Stimulated activated naive CD8-positive, alpha-beta T cell treated with anti-CD3 and anti-CD28 coated beads, Interleukin-15, amount 100 ng/mL, for 72 hours (primary cell): ENCODE data around the gene MAGEF1.

Source experiments
- ATAC-seq: fragments of 150-1000 bp; cut with Tn5 transposase; 2 replicates; pipeline ENCODE4 v1.10.0; 2021; ENCODE audit warnings: mild to moderate bottlenecking, moderate library complexity
- DNase-seq, 2 donors: peaks; one replicate each; pipeline ENCODE4 v3.0.0; 2021 to 2022
- H3K27ac Mint-ChIP-seq, 2 donors: one replicate each; pipeline ENCODE4 v1.8.0; 2022; ENCODE audit warnings: mild to moderate bottlenecking in 2 of 2, mixed read lengths in 2 of 2, moderate library complexity in 2 of 2
- H3K27me3 Mint-ChIP-seq: one replicate; pipeline ENCODE4 v1.8.0; 2022; ENCODE audit warnings: mixed read lengths
- H3K4me1 Mint-ChIP-seq: one replicate; pipeline ENCODE4 v1.8.0; 2022; ENCODE audit warnings: mild to moderate bottlenecking, mixed read lengths
- H3K4me3 Mint-ChIP-seq, 2 donors: one replicate each; pipeline ENCODE4 v1.8.0; 2022; ENCODE audit warnings: mild to moderate bottlenecking in 2 of 2, mixed read lengths in 2 of 2, moderate library complexity in 1 of 2
- H3K9me3 Mint-ChIP-seq, 2 donors: one replicate each; pipeline ENCODE4 v1.8.0; 2022; ENCODE audit warnings: mixed read lengths in 2 of 2

Gene MAGEF1

GRCh38 chr3:184748219-184749135, 36.6 kb upstream of the MAGEF1 start:
- ATAC-seq = peak; percentile 90
- Mint-ChIP-seq H3K9me3 (no peaks in the 10 kb centered on the region), H3K27ac (peak overlapping the region in 1 of 2 donors; percentile 88), H3K27me3 (peaks cover 14% of the 10 kb centered on the region), H3K4me3 (peak overlapping the region in 1 of 2 donors; percentile 37), H3K4me1 (peaks cover 11% of the 10 kb centered on the region)
- DNase-seq = peak in 1 of 2 donors; percentile 47

GRCh38 chr3:184746131-184747120, 34.6 kb upstream of the MAGEF1 start:
- Mint-ChIP-seq H3K27me3 (peaks cover 14% of the 10 kb centered on the region), H3K4me3 (no peak overlapping the region), H3K9me3 (no peaks in the 10 kb centered on the region), H3K4me1 (peaks cover 11% of the 10 kb centered on the region), H3K27ac (no peak overlapping the region)
- no peak for ATAC-seq
- DNase-seq = no peak

- Mint-ChIP-seq H3K27me3 (peaks cover 14% of the 10 kb centered on the region), H3K9me3 (no peaks in the 10 kb centered on the region), H3K4me3 (no peak overlapping the region), H3K27ac (no peak overlapping the region), H3K4me1 (peaks cover 16% of the 10 kb centered on the region)
- no peak for DNase-seq
- no peak for ATAC-seq
Observed at GRCh38 chr3:184745526-184745925, 33.7 kb upstream of the MAGEF1 start.

- Mint-ChIP-seq H3K9me3 (no peaks in the 10 kb centered on the region), H3K4me3 (no peak overlapping the region), H3K27me3 (peaks cover under 1% of the 10 kb centered on the region), H3K27ac (no peak overlapping the region), H3K4me1 (peaks cover 14% of the 10 kb centered on the region)
- DNase-seq = no peak
- ATAC-seq = no peak
Observed at GRCh38 chr3:184743248-184743647, 31.4 kb upstream of the MAGEF1 start.

GRCh38 chr3:184742676-184743135, 30.8 kb upstream of the MAGEF1 start:
- Mint-ChIP-seq H3K27me3 (no peaks in the 10 kb centered on the region), H3K4me3 (no peak overlapping the region), H3K4me1 (peaks cover 9% of the 10 kb centered on the region), H3K9me3 (no peaks in the 10 kb centered on the region), H3K27ac (no peak overlapping the region)
- DNase-seq (peak in 1 of 2 donors; percentile 4), ATAC-seq (no peak)

GRCh38 chr3:184741798-184742675, 30.2 kb upstream of the MAGEF1 start:
- H3K4me3 Mint-ChIP-seq = no peak overlapping the region
- H3K4me1 Mint-ChIP-seq = peaks cover 9% of the 10 kb centered on the region
- no peaks in the 10 kb centered on the region for H3K9me3 Mint-ChIP-seq
- no peak overlapping the region for H3K27ac Mint-ChIP-seq
- no peaks in the 10 kb centered on the region for H3K27me3 Mint-ChIP-seq
- ATAC-seq (no peak), DNase-seq (peak in 1 of 2 donors; percentile 7)

GRCh38 chr3:184741259-184741556, 29.3 kb upstream of the MAGEF1 start:
- H3K27ac Mint-ChIP-seq = peak overlapping the region; percentile 36 to 47

GRCh38 chr3:184740509-184741258, 28.8 kb upstream of the MAGEF1 start:
- H3K4me1 Mint-ChIP-seq = peaks cover 9% of the 10 kb centered on the region
- ATAC-seq (peak; percentile 90), DNase-seq (peak in 1 of 2 donors; percentile 36)
- no peak overlapping the region for H3K4me3 Mint-ChIP-seq
- no peaks in the 10 kb centered on the region for H3K9me3 Mint-ChIP-seq
- no peaks in the 10 kb centered on the region for H3K27me3 Mint-ChIP-seq
- H3K27ac Mint-ChIP-seq = peak overlapping the region; percentile 36 to 47

More at GRCh38 chr3:184741259-184741556, 29.3 kb upstream of the MAGEF1 start:
- no peak overlapping the region for H3K4me3 Mint-ChIP-seq
- H3K4me1 Mint-ChIP-seq = peaks cover 9% of the 10 kb centered on the region
- no peak for ATAC-seq
- H3K27me3 Mint-ChIP-seq = no peaks in the 10 kb centered on the region
- DNase-seq = peak in 1 of 2 donors; percentile 6
- H3K9me3 Mint-ChIP-seq = no peaks in the 10 kb centered on the region

- no peaks in the 10 kb centered on the region for H3K27me3 Mint-ChIP-seq
- ATAC-seq (peak; percentile 69), DNase-seq (peak in 1 of 2 donors; percentile 3)
- no peak overlapping the region for H3K4me3 Mint-ChIP-seq
- H3K4me1 Mint-ChIP-seq = peaks cover 9% of the 10 kb centered on the region
- H3K9me3 Mint-ChIP-seq = no peaks in the 10 kb centered on the region
- peak overlapping the region in 1 of 2 donors; percentile 7 for H3K27ac Mint-ChIP-seq
Observed at GRCh38 chr3:184739594-184740505, 28.0 kb upstream of the MAGEF1 start.

GRCh38 chr3:184738982-184739381, 27.1 kb upstream of the MAGEF1 start:
- no peak for ATAC-seq
- DNase-seq = peak in 1 of 2 donors; percentile 2
- no peak overlapping the region for H3K27ac Mint-ChIP-seq
- H3K4me1 Mint-ChIP-seq = peaks cover 9% of the 10 kb centered on the region
- H3K9me3 Mint-ChIP-seq = no peaks in the 10 kb centered on the region
- H3K4me3 Mint-ChIP-seq = no peak overlapping the region
- H3K27me3 Mint-ChIP-seq = no peaks in the 10 kb centered on the region

- H3K27ac Mint-ChIP-seq = no peak overlapping the region
- ATAC-seq (no peak), DNase-seq (peak in 1 of 2 donors; percentile 4)
- H3K4me3 Mint-ChIP-seq = no peak overlapping the region
- H3K4me1 Mint-ChIP-seq = peaks cover 9% of the 10 kb centered on the region
- H3K9me3 Mint-ChIP-seq = no peaks in the 10 kb centered on the region
- H3K27me3 Mint-ChIP-seq = no peaks in the 10 kb centered on the region
Observed at GRCh38 chr3:184738506-184738890, 26.6 kb upstream of the MAGEF1 start.

- no peak for ATAC-seq
- H3K4me3 Mint-ChIP-seq = no peak overlapping the region
- H3K27ac Mint-ChIP-seq = no peak overlapping the region
- peak in 1 of 2 donors; percentile 3 for DNase-seq
- peaks cover 9% of the 10 kb centered on the region for H3K4me1 Mint-ChIP-seq
- no peaks in the 10 kb centered on the region for H3K27me3 Mint-ChIP-seq
- H3K9me3 Mint-ChIP-seq = no peaks in the 10 kb centered on the region
Observed at GRCh38 chr3:184737641-184738505, 26.0 kb upstream of the MAGEF1 start.

- ATAC-seq (no peak), DNase-seq (no peak)
- Mint-ChIP-seq H3K9me3 (no peaks in the 10 kb centered on the region), H3K27ac (no peak overlapping the region), H3K4me3 (no peak overlapping the region), H3K4me1 (peaks cover 9% of the 10 kb centered on the region), H3K27me3 (no peaks in the 10 kb centered on the region)
Observed at GRCh38 chr3:184737063-184737462, 25.2 kb upstream of the MAGEF1 start.
